Activated CD8-positive, alpha-beta memory T cell treated with anti-CD3 and anti-CD28 coated beads for 1 hour (primary cell): Measurements from ENCODE around the gene SRSF9.
"Not testable (repeated sequence)": the region's sequence is repeated elsewhere in the genome, so short reads cannot be mapped to it uniquely, and the experiment has no call there.

Experiments used
- DNase-seq, 2 donors: peaks; one replicate each; pipeline ENCODE4 v3.0.0-alpha.2; 2020; ENCODE audit warnings: low read depth in 1 of 2; ENCODE audit errors: extremely low read depth in 1 of 2

Gene SRSF9

GRCh38 chr12:120453060-120453750 is 16.3 kb downstream of the SRSF9 start:
- DNase-seq: no peak

DNA sequence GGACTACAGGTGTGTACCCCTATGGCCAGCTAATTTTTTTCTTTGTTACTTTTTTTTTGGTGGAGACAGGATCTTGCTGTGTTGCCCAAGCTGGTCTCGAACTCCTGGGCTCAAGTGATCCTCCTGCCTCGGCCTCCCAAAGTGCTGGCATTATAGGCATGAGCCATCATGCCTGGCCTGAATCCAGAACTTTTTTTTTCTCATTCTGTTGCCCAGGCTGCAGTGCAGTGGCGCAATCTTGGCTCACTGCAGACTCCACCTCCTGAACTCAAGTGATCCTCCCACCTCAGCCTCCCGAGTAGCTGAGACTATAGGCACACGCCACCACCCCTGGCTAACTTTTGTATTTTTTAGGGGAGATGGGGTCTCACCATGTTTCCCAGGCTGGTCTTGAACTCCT is 17.0 kb downstream of the SRSF9 start:
- DNase-seq: not testable (repeated sequence)

GRCh38 chr12:120447992-120448391 is 21.6 kb downstream of the SRSF9 start:
- no peak for DNase-seq

GRCh38 chr12:120446844-120447178 is 22.7 kb downstream of the SRSF9 start:
- not testable (repeated sequence) for DNase-seq

- DNase-seq: peak; percentile 67 to 83
These were observed 23.4 kb downstream of the SRSF9 start, which contains the start of the genes GATC and TRIAP1 for GRCh38 chr12:120445911-120446843. Gene GATC, plus strand, starts transcription at chr12:120446444. Its CDS starts 37 bp downstream, at chr12:120446481. Gene TRIAP1, minus strand, starts transcription at chr12:120446384. Its CDS starts 12 bp downstream, at chr12:120446372.

DNA sequence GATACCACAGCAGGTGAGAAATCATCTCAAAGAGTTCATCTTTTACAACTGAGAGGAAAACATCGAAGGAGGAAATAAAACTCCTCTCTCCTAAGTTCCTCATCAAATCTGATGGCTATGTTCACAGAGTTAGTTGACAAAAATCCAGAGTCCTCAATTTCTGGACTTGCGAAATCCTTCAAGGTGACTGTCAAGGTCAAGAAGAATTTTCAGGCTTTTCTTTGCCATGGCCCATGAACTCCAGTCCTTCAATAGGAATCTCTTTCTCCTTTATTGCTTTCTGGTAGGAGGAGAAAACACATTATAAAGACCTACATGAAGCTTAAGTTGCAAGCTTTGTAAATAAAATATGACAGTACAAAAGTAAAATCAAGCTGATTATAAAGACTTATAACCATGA is 24.9 kb downstream of the SRSF9 start:
- DNase-seq: no peak

GRCh38 chr12:120439646-120440247 is 29.8 kb downstream of the SRSF9 start:
- DNase-seq: peak; percentile 52 to 56

DNA sequence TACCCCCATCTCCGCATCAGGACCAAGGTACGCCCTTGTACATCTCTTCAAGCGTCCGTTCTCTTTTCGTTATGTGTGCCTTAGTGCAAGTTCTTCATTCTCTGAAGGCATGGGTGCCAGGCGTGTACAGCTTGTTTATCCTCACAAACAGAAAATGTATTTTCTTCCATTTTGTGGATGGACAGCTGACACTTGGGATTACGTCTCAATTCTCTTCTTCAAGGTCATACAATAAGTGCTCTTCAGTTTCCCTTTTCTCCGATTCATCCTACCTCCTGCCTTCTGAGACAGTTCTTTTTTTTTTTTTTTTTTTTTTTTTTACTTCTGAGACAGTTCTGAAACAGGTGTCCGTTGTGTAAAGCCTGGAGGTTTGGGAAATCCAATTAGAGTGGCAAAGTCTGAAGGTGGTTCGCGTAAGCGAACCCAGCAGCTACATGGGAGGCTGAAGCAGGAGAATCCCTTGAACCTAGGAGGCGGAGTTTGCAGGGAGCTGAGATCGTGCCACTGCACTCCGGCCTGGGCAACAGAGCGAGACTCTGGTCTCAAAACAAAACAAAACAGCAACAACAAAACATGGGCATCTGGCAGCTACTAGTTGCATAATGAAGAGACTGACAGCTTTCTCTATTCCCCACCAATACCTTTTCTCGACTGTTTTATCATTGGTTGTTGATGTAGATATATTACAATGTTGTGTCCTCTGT is 30.9 kb downstream of the SRSF9 start:
- no peak for DNase-seq

GRCh38 chr12:120437735-120438494 is 31.6 kb downstream of the SRSF9 start, which contains the start of gene COX6A1:
Gene COX6A1, plus strand, starts transcription at chr12:120438113. Its CDS starts 14 bp downstream, at chr12:120438127.
- peak; percentile 93 to 97 for DNase-seq

GRCh38 chr12:120432772-120433525 is 36.6 kb downstream of the SRSF9 start:
- DNase-seq: no peak

DNA sequence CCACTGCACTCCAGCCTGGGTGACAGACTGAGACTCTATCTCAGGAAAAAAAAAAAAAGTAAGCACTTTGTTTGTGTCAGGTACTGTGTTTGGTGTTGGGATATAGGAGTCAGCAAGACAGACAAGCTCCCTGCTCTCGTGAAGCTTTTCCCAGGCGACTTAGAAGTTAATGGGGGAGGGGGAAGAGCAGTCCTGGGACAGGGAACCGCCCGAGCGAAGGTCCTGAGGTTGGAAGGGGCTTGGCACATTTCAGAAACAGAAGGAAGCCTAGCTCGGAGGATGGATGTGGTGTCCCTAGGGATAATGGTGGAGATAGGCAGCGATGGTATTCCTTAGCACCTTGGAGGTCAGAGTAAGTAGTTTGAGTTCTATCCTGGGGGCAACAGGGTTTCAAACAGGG is 40.2 kb downstream of the SRSF9 start:
- DNase-seq: no peak

DNA sequence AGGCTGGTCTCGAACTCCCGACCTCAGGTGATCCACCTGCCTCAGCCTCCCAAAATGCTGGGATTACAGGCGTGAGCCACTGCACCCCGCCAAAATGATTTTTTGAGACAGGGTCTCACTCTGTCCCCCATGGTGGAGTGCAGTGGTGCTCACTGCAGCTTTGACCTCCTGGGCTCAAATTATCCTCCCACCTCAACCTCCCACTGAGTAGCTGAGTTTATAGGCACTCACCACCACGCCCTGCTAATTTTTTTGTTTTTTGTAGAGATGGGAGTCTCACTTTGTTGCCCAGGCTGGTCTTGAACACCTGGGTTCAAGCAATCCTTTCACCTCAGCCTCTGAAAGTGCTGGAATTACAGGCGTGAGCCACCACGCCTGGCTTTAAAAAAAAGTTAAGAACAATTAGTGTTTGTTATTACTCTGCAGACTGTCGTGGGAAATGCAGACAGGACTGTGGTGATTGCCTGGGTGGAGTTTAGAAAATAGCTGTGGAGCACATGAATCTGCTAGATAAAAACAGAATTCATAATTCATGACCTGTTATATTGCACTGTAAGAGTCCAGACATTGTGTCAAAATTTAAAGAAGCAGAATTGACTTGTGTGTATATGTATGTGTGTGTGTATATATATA is 40.8 kb downstream of the SRSF9 start:
- DNase-seq: no peak

DNA sequence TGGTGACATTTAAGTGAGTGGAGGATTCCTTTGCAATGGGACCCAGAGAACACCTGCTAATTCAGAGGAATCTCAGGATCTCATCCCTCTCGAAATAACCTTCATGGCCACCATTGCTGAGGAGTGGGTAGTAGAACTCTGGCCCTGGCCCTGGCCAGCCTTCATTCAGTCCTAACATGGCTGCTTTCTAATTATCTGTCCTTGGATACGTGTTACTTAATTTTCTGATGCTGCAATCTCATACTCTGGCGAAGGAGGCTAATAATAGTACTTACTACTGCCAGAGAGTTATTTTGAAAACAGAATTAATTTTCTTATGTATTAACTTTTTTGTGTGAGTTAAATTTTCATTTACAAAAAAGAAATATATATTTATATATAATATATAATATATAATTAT is 43.8 kb downstream of the SRSF9 start:
- no peak for DNase-seq

DNA sequence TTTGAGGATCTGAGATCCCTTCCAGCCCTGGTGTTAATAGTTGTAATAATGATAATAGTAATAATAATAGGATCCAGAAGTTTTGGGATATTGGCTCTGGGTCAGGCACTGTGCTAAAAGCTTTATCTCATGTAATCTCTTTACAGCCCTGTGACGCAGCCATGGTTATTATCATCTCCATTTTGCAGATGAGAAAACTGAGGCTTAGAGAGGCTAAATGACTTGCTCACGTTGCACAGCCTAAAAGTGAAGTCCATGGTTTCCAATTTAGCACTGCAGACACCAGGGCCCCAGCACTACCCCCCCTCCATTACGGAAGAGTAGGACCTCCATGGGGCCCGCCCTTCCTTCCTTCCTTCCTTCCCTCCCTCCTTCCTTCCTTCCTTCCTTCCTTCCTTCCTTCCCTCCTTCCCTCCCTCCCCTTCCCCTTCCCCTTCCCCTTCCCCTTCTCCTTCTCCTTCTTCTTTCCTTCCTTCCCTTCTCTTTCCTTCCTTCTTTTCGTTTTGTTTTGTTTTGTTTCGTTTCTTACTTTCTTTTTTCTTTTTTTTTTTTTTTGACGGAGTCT is 46.6 kb downstream of the SRSF9 start:
- DNase-seq: no peak

DNA sequence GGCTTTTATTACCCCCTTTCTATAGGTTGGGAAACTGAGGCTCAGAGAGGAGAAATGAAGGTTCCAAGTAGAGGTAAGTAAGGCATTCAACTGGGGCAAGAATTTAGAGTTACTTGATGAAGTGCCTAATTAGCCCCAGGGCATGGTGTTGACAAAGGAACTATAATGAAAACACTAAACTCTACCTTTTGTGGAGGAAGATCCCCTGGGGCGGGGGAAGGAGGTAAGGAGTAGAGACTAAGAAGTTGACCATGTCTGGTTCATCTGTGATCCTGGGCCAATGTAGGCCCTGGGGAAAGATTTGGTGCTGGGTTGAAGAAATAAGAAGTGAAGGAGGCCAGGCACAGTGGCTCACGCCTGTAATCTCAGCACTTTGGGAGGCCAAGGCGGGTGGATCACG is 47.8 kb downstream of the SRSF9 start:
- DNase-seq: no peak

DNA sequence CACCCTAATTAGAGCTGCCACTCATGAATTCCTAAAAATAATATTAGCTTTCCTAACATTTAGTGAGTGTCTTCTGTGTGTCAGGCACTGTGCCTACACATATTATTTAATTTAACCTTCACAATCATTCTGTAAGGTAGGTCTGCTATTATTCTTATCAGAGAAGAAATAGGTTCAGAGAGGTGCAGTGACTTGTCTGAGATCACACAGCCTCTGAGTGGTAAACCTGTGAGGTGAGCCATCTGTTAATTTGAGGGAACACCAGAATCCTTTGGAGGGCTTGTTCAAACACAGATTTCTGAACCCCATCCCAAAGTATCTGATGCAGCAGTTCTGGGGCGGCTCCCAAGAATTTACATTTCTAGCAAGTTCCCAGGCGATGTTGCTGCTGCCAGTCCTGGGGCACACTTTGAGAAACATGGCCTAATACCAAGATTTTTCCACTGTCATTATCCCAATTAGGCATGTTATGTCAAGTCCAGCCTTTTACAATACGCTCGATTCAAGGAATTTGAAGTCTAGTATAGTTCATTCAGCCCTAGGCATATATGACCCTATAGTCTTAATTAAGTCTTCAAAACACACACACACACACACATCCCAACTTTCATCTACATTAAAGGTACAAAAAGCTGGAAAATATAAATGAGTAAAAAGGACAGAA is 51.5 kb downstream of the SRSF9 start:
- DNase-seq: no peak

- DNase-seq: no peak
These were observed 52.9 kb downstream of the SRSF9 start for GRCh38 chr12:120416490-120417216.
